Vagina (tissue), 2 donors: ENCODE measurements around the gene RNF217. TPM values are rescaled to one million over a fixed set of nuclear protein-coding genes. Genes with fewer than 3 reads are reported as not detected.
"Not testable (repeated sequence)": the region's sequence is repeated elsewhere in the genome, so short reads cannot be mapped to it uniquely, and the experiment has no call there.

Source experiments
- DNase-seq, 2 donors: peaks; one replicate each; pipeline ENCODE4 v3.0.0-alpha.2; 2017; ENCODE audit errors: extremely low spot score in 2 of 2
- H3K27ac ChIP-seq: fragments of 200-600 bp; sonication (generic); one replicate; pipeline ENCODE4 v1.5.1; 2019
- H3K27me3 ChIP-seq: fragments of 200-600 bp; sonication (generic); one replicate; pipeline ENCODE4 v1.5.1; 2019
- H3K36me3 ChIP-seq, 2 donors: fragments of 200-600 bp; sonication (generic); one replicate each; pipeline ENCODE4 v1.5.1; 2017 to 2019
- H3K4me1 ChIP-seq: fragments of 200-600 bp; sonication (generic); one replicate; pipeline ENCODE4 v1.5.1; 2019
- H3K4me3 ChIP-seq, 2 donors: fragments of 200-600 bp; sonication (generic); 1 replicate in 1 of 2; 2 replicates in 1 of 2; pipeline ENCODE4 v1.5.1; 2016 to 2019
- H3K9me3 ChIP-seq: fragments of 200-600 bp; sonication (generic); one replicate; pipeline ENCODE4 v1.5.1; 2019
- CTCF ChIP-seq, 3 experiments: fragments of 450-650 bp in 2 of 3; fragments of 200-600 bp in 1 of 3; sonication (generic) in 1 of 3; IDR thresholded peaks; one replicate each; pipeline ENCODE4 v1.5.1; 2017 to 2019; ENCODE audit warnings: antibody characterized with exemption in 3 of 3, mild to moderate bottlenecking in 2 of 3, moderate library complexity in 2 of 3
- POLR2A ChIP-seq, 2 donors: fragments of 450-650 bp; IDR thresholded peaks; one replicate each; pipeline ENCODE4 v1.6.1; 2017; ENCODE audit warnings: antibody characterized with exemption in 2 of 2, mild to moderate bottlenecking in 2 of 2, moderate library complexity in 2 of 2
- POLR2AphosphoS5 ChIP-seq, 2 donors: sonication (generic); formaldehyde crosslinking; IDR thresholded peaks; one replicate each; pipeline ENCODE4 v1.9.0; 2017; ENCODE audit warnings: antibody characterized with exemption in 2 of 2, mild to moderate bottlenecking in 2 of 2, low read depth in 1 of 2; ENCODE audit not compliant: insufficient read depth in 1 of 2
- intact Hi-C: fragments of 100-400 bp; cut with DNase I; formaldehyde crosslinking; loops from one replicate; pipeline ENCODE4 v1.15.1; 2023
- total RNA-seq: library from RNA; depleted of rRNA; stranded (reverse); fragments of >200 nt; gene quantifications from one replicate; pipeline ENCODE4 v1.2.3, GENCODE V29; 2016

Gene RNF217
- total RNA-seq, result 26.0 TPM

- DNase-seq, result no peak
- Histone ChIP-seq H3K27me3 (no peaks in the 10 kb centered on the region), H3K4me1 (peaks cover 44% of the 10 kb centered on the region), H3K9me3 (no peaks in the 10 kb centered on the region), H3K27ac (peak within 1 kb of the TSS; percentile 97), H3K36me3 (no peaks in the 10 kb centered on the region), H3K4me3 (peak within 1 kb of the TSS; percentile 82 to 83)
- intact Hi-C loops, result loop anchor here (10.0 kb wide), 1 partner anchor 143 kb away; no protein-coding TSS in a partner anchor
- no peak for TF ChIP-seq CTCF (IDR thresholded peaks at IDR 0.05)
- peak in 1 of 2 donors; percentile 18 for TF ChIP-seq POLR2A (IDR thresholded peaks at IDR 0.05)
- peak in 1 of 2 donors; percentile 51 for TF ChIP-seq POLR2AphosphoS5 (IDR thresholded peaks at IDR 0.05; ENCODE audit: insufficient read depth in 1 of 2, low read depth in 1 of 2)
Measured at GRCh38 chr6:124961777-124962638, at the start of gene RNF217. TSS of gene RNF217 (plus strand) at chr6:124962437. CDS start at chr6:124962545, 108 bp downstream.

GRCh38 chr6:124913056-124913455 lies 49.2 kb upstream of the RNF217 start:
- DNase-seq, result no peak
- intact Hi-C loops, result no loop called here
- no peaks in the 10 kb centered on the region for H3K36me3 ChIP-seq
- H3K9me3 ChIP-seq, result no peaks in the 10 kb centered on the region
- H3K27ac ChIP-seq, result no peak overlapping the region
- TF ChIP-seq CTCF (IDR thresholded peaks at IDR 0.05), result no peak
- TF ChIP-seq POLR2A (IDR thresholded peaks at IDR 0.05), result no peak
- TF ChIP-seq POLR2AphosphoS5 (IDR thresholded peaks at IDR 0.05; ENCODE audit: insufficient read depth in 1 of 2, low read depth in 1 of 2), result no peak
- H3K4me3 ChIP-seq, result no peak overlapping the region
- no peaks in the 10 kb centered on the region for H3K4me1 ChIP-seq
- no peaks in the 10 kb centered on the region for H3K27me3 ChIP-seq

- Histone ChIP-seq H3K27ac (no peak overlapping the region), H3K4me1 (no peaks in the 10 kb centered on the region), H3K36me3 (no peaks in the 10 kb centered on the region), H3K9me3 (no peaks in the 10 kb centered on the region), H3K27me3 (no peaks in the 10 kb centered on the region), H3K4me3 (no peak overlapping the region)
- intact Hi-C loops, result no loop called here
- TF ChIP-seq CTCF (IDR thresholded peaks at IDR 0.05) (no peak), POLR2AphosphoS5 (IDR thresholded peaks at IDR 0.05; ENCODE audit: insufficient read depth in 1 of 2, low read depth in 1 of 2) (no peak), POLR2A (IDR thresholded peaks at IDR 0.05) (no peak)
- DNase-seq, result no peak
Measured at GRCh38 chr6:124917769-124918168, 44.5 kb upstream of the RNF217 start.

- intact Hi-C loops, H3K27me3 ChIP-seq: not testable (repeated sequence)
Measured at GRCh38 chr6:124919703-124920102, 42.5 kb upstream of the RNF217 start.

GRCh38 chr6:124924333-124924759 lies 37.9 kb upstream of the RNF217 start:
- intact Hi-C loops, result no loop called here
- no peak overlapping the region for H3K27ac ChIP-seq
- no peak for DNase-seq
- no peaks in the 10 kb centered on the region for H3K36me3 ChIP-seq
- TF ChIP-seq CTCF (IDR thresholded peaks at IDR 0.05) (no peak), POLR2AphosphoS5 (IDR thresholded peaks at IDR 0.05; ENCODE audit: insufficient read depth in 1 of 2, low read depth in 1 of 2) (no peak), POLR2A (IDR thresholded peaks at IDR 0.05) (no peak)
- no peaks in the 10 kb centered on the region for H3K4me1 ChIP-seq
- H3K27me3 ChIP-seq, result no peaks in the 10 kb centered on the region
- no peaks in the 10 kb centered on the region for H3K9me3 ChIP-seq
- H3K4me3 ChIP-seq, result no peak overlapping the region

More at GRCh38 chr6:124919703-124920102, 42.5 kb upstream of the RNF217 start:
- not testable (repeated sequence) for DNase-seq, H3K4me1 ChIP-seq, H3K9me3 ChIP-seq, H3K36me3 ChIP-seq, H3K27ac ChIP-seq, H3K4me3 ChIP-seq
